CD4-positive, CD25-positive, alpha-beta regulatory T cell (primary cell): ENCODE measurements around the gene FBXO3. TPM values are rescaled to one million over a fixed set of nuclear protein-coding genes. Genes with fewer than 3 reads are reported as not detected.

Source experiments
- ATAC-seq, 2 donors: fragments of 150-1000 bp; cut with Tn5 transposase; one replicate each; pipeline ENCODE4 v1.10.0; 2021; ENCODE audit warnings: low read depth in 2 of 2, moderate number of reproducible peaks in 2 of 2, moderate library complexity in 1 of 2
- DNase-seq, 3 donors: peaks; one replicate each; pipeline versions ENCODE4 v3.0.0 to v3.0.0-alpha.2; 2012 to 2022; ENCODE audit warnings: mixed read lengths in 1 of 3
- H3K27ac ChIP-seq: one replicate; pipeline ENCODE4 v1.7.0; 2013; ENCODE audit warnings: mild to moderate bottlenecking, low read length; ENCODE audit not compliant: insufficient read depth, poor library complexity, severe bottlenecking
- H3K27me3 ChIP-seq: one replicate; pipeline ENCODE4 v1.7.0; 2013; ENCODE audit warnings: low read length; ENCODE audit not compliant: control insufficient read depth, insufficient read depth
- H3K36me3 ChIP-seq: one replicate; pipeline ENCODE4 v1.7.0; 2013; ENCODE audit warnings: mild to moderate bottlenecking, low read length, moderate library complexity; ENCODE audit not compliant: control insufficient read depth, insufficient read depth
- H3K4me1 ChIP-seq: 2 replicates; pipeline ENCODE4 v1.7.0; 2013; ENCODE audit warnings: mild to moderate bottlenecking, low read length; ENCODE audit not compliant: insufficient read depth, control insufficient read depth, poor library complexity, severe bottlenecking
- H3K4me3 ChIP-seq: one replicate; pipeline ENCODE4 v1.7.0; 2013; ENCODE audit warnings: low read depth, mild to moderate bottlenecking, low read length, moderate library complexity
- H3K9me3 ChIP-seq, 2 experiments: 1 replicate in 1 of 2; 2 replicates in 1 of 2; pipeline ENCODE4 v1.7.0; 2013; ENCODE audit warnings: low read length in 2 of 2, mild to moderate bottlenecking in 1 of 2, moderate library complexity in 1 of 2; ENCODE audit not compliant: control insufficient read depth in 2 of 2
- H3K27ac Mint-ChIP-seq, 3 donors: one replicate each; pipeline ENCODE4 v1.8.0; 2020 to 2022; ENCODE audit warnings: mild to moderate bottlenecking in 3 of 3, mixed read lengths in 3 of 3, moderate library complexity in 2 of 3
- H3K27me3 Mint-ChIP-seq: one replicate; pipeline ENCODE4 v1.8.0; 2022; ENCODE audit warnings: mild to moderate bottlenecking, mixed read lengths
- H3K36me3 Mint-ChIP-seq: one replicate; pipeline ENCODE4 v1.8.0; 2020; ENCODE audit warnings: mixed read lengths
- H3K4me1 Mint-ChIP-seq, 4 donors: one replicate each; pipeline ENCODE4 v1.8.0; 2020 to 2022; ENCODE audit warnings: mixed read lengths in 4 of 4, mild to moderate bottlenecking in 1 of 4
- H3K4me3 Mint-ChIP-seq, 4 donors: one replicate each; pipeline ENCODE4 v1.8.0; 2020 to 2022; ENCODE audit warnings: mild to moderate bottlenecking in 4 of 4, mixed read lengths in 4 of 4, moderate library complexity in 3 of 4
- H3K9me3 Mint-ChIP-seq, 7 donors: one replicate each; pipeline ENCODE4 v1.8.0; 2020 to 2022; ENCODE audit warnings: mixed read lengths in 7 of 7, mild to moderate bottlenecking in 3 of 7, moderate library complexity in 2 of 7
- polyA plus RNA-seq, 4 donors: library from polyadenylated mRNA; unstranded; fragments of 300-500 nt; fragmentation: Illumina TruSeq; gene quantifications; one replicate each; pipeline ENCODE4 v1.2.3, GENCODE V29; 2021
- total RNA-seq: library from RNA; stranded (reverse); gene quantifications from one replicate; pipeline ENCODE4 v1.2.3, GENCODE V29; 2022

The FBXO3 gene
- total and polyA plus RNA-seq, 5 donors from 2014 or later: 48.6 to 57.5 (median 56.0) TPM

- DNase-seq: no peak
- ATAC-seq: no peak
- H3K27me3 Mint-ChIP-seq: peaks cover 5% of the 10 kb centered on the region
- peak overlapping the region in 1 of 4 donors; percentile 57 for H3K4me3 Mint-ChIP-seq
- H3K36me3 Mint-ChIP-seq: peaks cover 28% of the 10 kb centered on the region
- H3K36me3 ChIP-seq: peaks cover 50% of the 10 kb centered on the region
- no peaks in the 10 kb centered on the region for H3K27me3 ChIP-seq
- no peak overlapping the region for H3K27ac ChIP-seq
- no peaks in the 10 kb centered on the region for H3K9me3 Mint-ChIP-seq
- peaks cover 35% of the 10 kb centered on the region for H3K4me1 ChIP-seq
- peaks cover 35 to 63% (median 40%) of the 10 kb centered on the region in 4 donors for H3K4me1 Mint-ChIP-seq
- no peak overlapping the region for H3K27ac Mint-ChIP-seq
- no peak overlapping the region for H3K4me3 ChIP-seq
- no peaks in the 10 kb centered on the region for H3K9me3 ChIP-seq
These were observed 4.1 kb downstream of the FBXO3 start for GRCh38 chr11:33770236-33770635.

DNA sequence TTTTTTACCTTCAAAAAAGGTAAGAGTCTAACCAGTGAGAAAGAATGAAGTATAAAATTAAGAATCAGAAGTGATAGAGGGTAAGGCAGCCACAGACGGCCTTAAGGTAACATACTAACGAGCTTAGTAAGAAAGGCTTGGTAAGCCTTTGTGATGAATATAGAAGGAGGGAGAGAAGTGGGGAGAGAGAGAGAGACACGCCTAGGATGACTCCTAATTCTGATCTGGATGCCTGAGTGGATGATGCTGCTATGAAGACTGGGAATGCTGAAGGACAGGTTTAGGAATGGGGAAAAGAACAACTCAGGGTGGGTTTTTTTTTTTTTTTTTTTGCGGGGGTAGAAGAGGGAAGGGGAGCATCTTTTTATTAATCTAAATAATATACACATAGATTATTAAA is 4.8 kb downstream of the FBXO3 start:
- H3K4me1 ChIP-seq: peaks cover 29% of the 10 kb centered on the region
- no peaks in the 10 kb centered on the region for H3K9me3 ChIP-seq
- ATAC-seq: no peak
- peaks cover 57% of the 10 kb centered on the region for H3K36me3 ChIP-seq
- no peak overlapping the region for H3K27ac ChIP-seq
- H3K27ac Mint-ChIP-seq: no peak overlapping the region
- no peak overlapping the region for H3K4me3 ChIP-seq
- peaks cover 35% of the 10 kb centered on the region for H3K36me3 Mint-ChIP-seq
- H3K4me1 Mint-ChIP-seq: peaks cover 33 to 60% (median 39%) of the 10 kb centered on the region in 4 donors
- peaks cover 1% of the 10 kb centered on the region for H3K27me3 Mint-ChIP-seq
- no peaks in the 10 kb centered on the region for H3K27me3 ChIP-seq
- H3K4me3 Mint-ChIP-seq: peak overlapping the region in 1 of 4 donors; percentile 57
- no peaks in the 10 kb centered on the region for H3K9me3 Mint-ChIP-seq
- no peak for DNase-seq

- H3K4me3 Mint-ChIP-seq: no peak overlapping the region
- H3K27me3 ChIP-seq: no peaks in the 10 kb centered on the region
- peaks cover 0 to 8% (median 0%) of the 10 kb centered on the region in 7 donors for H3K9me3 Mint-ChIP-seq
- peaks cover 19% of the 10 kb centered on the region for H3K4me1 ChIP-seq
- peaks cover 27 to 63% (median 43%) of the 10 kb centered on the region in 4 donors for H3K4me1 Mint-ChIP-seq
- H3K27me3 Mint-ChIP-seq: no peaks in the 10 kb centered on the region
- H3K36me3 ChIP-seq: peaks cover 76% of the 10 kb centered on the region
- DNase-seq (no peak), ATAC-seq (no peak)
- H3K4me3 ChIP-seq: no peak overlapping the region
- no peak overlapping the region for H3K27ac Mint-ChIP-seq
- H3K36me3 Mint-ChIP-seq: peaks cover 51% of the 10 kb centered on the region
- H3K9me3 ChIP-seq: no peaks in the 10 kb centered on the region
- H3K27ac ChIP-seq: no peak overlapping the region
These were observed 6.7 kb downstream of the FBXO3 start for GRCh38 chr11:33767624-33768023.

DNA sequence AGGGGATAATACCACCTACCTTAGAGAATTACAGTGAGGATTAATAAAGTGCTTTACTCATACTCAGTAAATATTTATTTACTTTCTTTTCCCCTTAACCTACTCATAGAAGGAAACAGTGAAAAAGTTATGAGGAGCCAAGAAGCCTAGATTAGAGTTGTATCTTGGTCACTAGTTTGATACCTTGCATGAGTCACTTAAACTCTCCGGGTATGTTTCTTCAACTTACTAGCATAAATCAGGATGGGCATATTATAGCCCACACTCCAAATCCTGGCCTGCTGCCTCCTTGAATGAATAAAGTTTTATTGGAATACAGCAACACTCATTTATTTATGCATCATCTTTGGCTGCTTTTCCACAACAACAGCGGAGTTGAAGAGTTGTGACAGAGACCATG is 8.2 kb downstream of the FBXO3 start:
- H3K27ac Mint-ChIP-seq: no peak overlapping the region
- no peaks in the 10 kb centered on the region for H3K27me3 Mint-ChIP-seq
- DNase-seq (no peak), ATAC-seq (no peak)
- peaks cover 85% of the 10 kb centered on the region for H3K36me3 ChIP-seq
- peaks cover 4% of the 10 kb centered on the region for H3K4me1 ChIP-seq
- peak overlapping the region in 1 of 4 donors; percentile 9 for H3K4me3 Mint-ChIP-seq
- H3K9me3 ChIP-seq: no peaks in the 10 kb centered on the region
- no peaks in the 10 kb centered on the region for H3K27me3 ChIP-seq
- peaks cover 62% of the 10 kb centered on the region for H3K36me3 Mint-ChIP-seq
- H3K9me3 Mint-ChIP-seq: peaks cover 0 to 8% (median 0%) of the 10 kb centered on the region in 7 donors
- H3K4me3 ChIP-seq: no peak overlapping the region
- no peak overlapping the region for H3K27ac ChIP-seq
- peaks cover 21 to 58% (median 41%) of the 10 kb centered on the region in 4 donors for H3K4me1 Mint-ChIP-seq

DNA sequence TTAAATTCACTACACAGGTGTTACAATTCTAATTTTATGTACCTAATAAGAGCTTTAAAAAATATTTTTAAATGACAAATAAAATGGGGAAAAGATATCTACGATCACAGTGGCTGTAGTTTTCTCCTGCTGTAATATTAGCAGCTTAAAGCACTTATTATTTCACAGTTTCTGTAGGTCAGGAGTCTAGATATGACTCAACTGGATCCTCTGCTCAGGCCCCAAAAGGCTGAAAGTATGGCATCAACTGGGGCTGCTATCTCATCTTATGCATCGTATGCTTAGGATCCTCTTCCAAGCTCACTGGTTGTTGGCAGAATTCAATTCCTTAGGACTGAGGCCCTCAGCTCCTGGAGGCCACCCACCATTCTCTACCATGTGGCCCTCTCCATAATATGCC is 12.8 kb downstream of the FBXO3 start:
- no peak for ATAC-seq
- Mint-ChIP-seq H3K27ac (peak overlapping the region in 2 of 3 donors; percentile 31 to 74), H3K9me3 (peaks cover 0 to 8% (median 0%) of the 10 kb centered on the region in 7 donors), H3K4me3 (no peak overlapping the region), H3K36me3 (peaks cover 73% of the 10 kb centered on the region), H3K4me1 (peaks cover 20 to 49% (median 47%) of the 10 kb centered on the region in 4 donors), H3K27me3 (no peaks in the 10 kb centered on the region)
- Histone ChIP-seq H3K27ac (no peak overlapping the region), H3K27me3 (no peaks in the 10 kb centered on the region), H3K4me1 (no peaks in the 10 kb centered on the region), H3K4me3 (no peak overlapping the region), H3K36me3 (peaks cover 88% of the 10 kb centered on the region), H3K9me3 (no peaks in the 10 kb centered on the region)
- DNase-seq: no peak

- H3K27me3 Mint-ChIP-seq: no peaks in the 10 kb centered on the region
- H3K36me3 Mint-ChIP-seq: peaks cover 20% of the 10 kb centered on the region
- no peak overlapping the region for H3K4me3 ChIP-seq
- no peaks in the 10 kb centered on the region for H3K27me3 ChIP-seq
- H3K9me3 Mint-ChIP-seq: no peaks in the 10 kb centered on the region
- H3K4me1 ChIP-seq: no peaks in the 10 kb centered on the region
- no peak overlapping the region for H3K4me3 Mint-ChIP-seq
- DNase-seq (peak in 1 of 3 donors; percentile 20), ATAC-seq (no peak)
- no peaks in the 10 kb centered on the region for H3K9me3 ChIP-seq
- no peak overlapping the region for H3K27ac ChIP-seq
- H3K27ac Mint-ChIP-seq: peak overlapping the region in 2 of 3 donors; percentile 0 to 5
- H3K36me3 ChIP-seq: peaks cover 86% of the 10 kb centered on the region
- peaks cover 0 to 8% (median 3%) of the 10 kb centered on the region in 4 donors for H3K4me1 Mint-ChIP-seq
These were observed 20.9 kb downstream of the FBXO3 start for GRCh38 chr11:33753304-33753967.

DNA sequence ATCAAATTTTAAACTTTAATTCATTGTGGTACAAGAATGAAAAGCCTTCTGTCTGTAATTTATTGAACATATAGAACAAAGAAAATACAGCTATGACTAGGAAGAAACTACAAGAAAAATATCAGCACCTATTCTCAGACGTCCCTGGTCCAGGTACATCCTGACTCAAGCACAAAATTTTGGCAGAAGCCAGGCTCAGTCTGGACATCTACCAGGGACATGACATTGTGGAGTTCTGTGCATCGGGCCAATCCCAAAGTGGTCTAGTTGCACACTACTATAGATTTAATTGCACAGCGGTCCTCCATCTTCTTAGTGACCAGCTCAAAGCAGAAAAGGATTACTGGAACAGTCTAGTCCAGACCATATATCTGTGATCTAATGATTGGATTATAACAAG is 22.4 kb downstream of the FBXO3 start:
- Mint-ChIP-seq H3K27ac (no peak overlapping the region), H3K4me3 (no peak overlapping the region), H3K4me1 (peaks cover 0 to 9% (median 4%) of the 10 kb centered on the region in 4 donors), H3K27me3 (no peaks in the 10 kb centered on the region), H3K9me3 (no peaks in the 10 kb centered on the region), H3K36me3 (peaks cover 30% of the 10 kb centered on the region)
- ATAC-seq: no peak
- no peak overlapping the region for H3K4me3 ChIP-seq
- H3K36me3 ChIP-seq: peaks cover 83% of the 10 kb centered on the region
- H3K27ac ChIP-seq: no peak overlapping the region
- no peaks in the 10 kb centered on the region for H3K4me1 ChIP-seq
- no peak for DNase-seq
- no peaks in the 10 kb centered on the region for H3K9me3 ChIP-seq
- H3K27me3 ChIP-seq: no peaks in the 10 kb centered on the region

DNA sequence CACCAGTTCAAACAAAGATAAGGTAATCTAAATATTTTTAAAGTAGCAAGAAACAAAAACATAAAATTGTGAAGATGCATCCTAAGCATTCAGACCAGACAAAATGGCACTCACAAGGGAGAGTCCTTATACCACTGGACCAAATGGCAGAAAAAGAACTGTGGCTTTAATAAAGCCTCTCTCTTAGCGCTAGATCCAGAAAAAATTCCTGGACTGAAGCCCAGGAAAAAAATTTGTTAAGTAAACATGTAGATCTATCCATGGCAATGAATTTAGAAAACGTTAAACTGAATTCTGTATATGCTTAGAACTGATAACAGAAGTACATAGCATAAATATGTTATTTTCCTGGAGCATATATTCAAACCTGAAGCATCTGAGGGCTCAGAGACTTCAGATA is 26.3 kb downstream of the FBXO3 start:
- Histone ChIP-seq H3K4me3 (no peak overlapping the region), H3K4me1 (no peaks in the 10 kb centered on the region), H3K36me3 (peaks cover 79% of the 10 kb centered on the region), H3K27me3 (no peaks in the 10 kb centered on the region), H3K27ac (no peak overlapping the region), H3K9me3 (no peaks in the 10 kb centered on the region)
- ATAC-seq (no peak), DNase-seq (no peak)
- Mint-ChIP-seq H3K4me3 (no peak overlapping the region), H3K4me1 (peaks cover 0 to 19% (median 3%) of the 10 kb centered on the region in 4 donors), H3K27ac (peak overlapping the region in 1 of 3 donors; percentile 27), H3K36me3 (peaks cover 43% of the 10 kb centered on the region), H3K9me3 (no peaks in the 10 kb centered on the region), H3K27me3 (no peaks in the 10 kb centered on the region)
